Endothelial cell (in vitro differentiated cells): Measurements from ENCODE around the gene IRF4. TPM values are rescaled to one million over a fixed set of nuclear protein-coding genes. Genes with fewer than 3 reads are reported as not detected.

Experiments used
- DNase-seq: peaks from one replicate; pipeline ENCODE4 v3.0.0; 2021; ENCODE audit warnings: low spot score
- H3K27ac Mint-ChIP-seq: one replicate; pipeline ENCODE4 v1.8.0; 2021; ENCODE audit warnings: mixed read lengths, inconsistent platforms; ENCODE audit not compliant: unreplicated experiment
- H3K27me3 Mint-ChIP-seq: one replicate; pipeline ENCODE4 v1.8.0; 2021; ENCODE audit warnings: mild to moderate bottlenecking, moderate library complexity, mixed read lengths, inconsistent platforms; ENCODE audit not compliant: unreplicated experiment
- H3K36me3 Mint-ChIP-seq: one replicate; pipeline ENCODE4 v1.8.0; 2021; ENCODE audit warnings: mild to moderate bottlenecking, low read depth, mixed read lengths, inconsistent platforms; ENCODE audit not compliant: unreplicated experiment
- H3K4me1 Mint-ChIP-seq: one replicate; pipeline ENCODE4 v1.8.0; 2021; ENCODE audit warnings: mild to moderate bottlenecking, mixed read lengths, inconsistent platforms; ENCODE audit not compliant: unreplicated experiment
- H3K4me3 Mint-ChIP-seq: one replicate; pipeline ENCODE4 v1.8.0; 2021; ENCODE audit warnings: mild to moderate bottlenecking, mixed read lengths, inconsistent platforms; ENCODE audit not compliant: unreplicated experiment
- H3K9me3 Mint-ChIP-seq: one replicate; pipeline ENCODE4 v1.8.0; 2021; ENCODE audit warnings: mixed read lengths, inconsistent platforms; ENCODE audit not compliant: unreplicated experiment
- CTCF ChIP-seq: fragments of 200-600 bp; sonication (generic); IDR thresholded peaks from one replicate; pipeline ENCODE4 v1.5.0; 2021; ENCODE audit warnings: antibody characterized with exemption; ENCODE audit not compliant: unreplicated experiment
- total RNA-seq: library from RNA; stranded (reverse); fragmentation: NEBNext Ultra II Directional; extraction: Animal tissue kit (Norgen Biotek cat#: 25700); gene quantifications from one replicate; pipeline ENCODE4 v1.2.1, GENCODE V29; 2021; ENCODE audit not compliant: unreplicated experiment

IRF4 gene
- total RNA-seq, 1 donor from 2014 or later, result not detected

- no peaks in the 10 kb centered on the region for H3K9me3 Mint-ChIP-seq
- H3K27ac Mint-ChIP-seq, result no peak overlapping the region
- H3K4me3 Mint-ChIP-seq, result no peak overlapping the region
- peaks cover 4% of the 10 kb centered on the region for H3K36me3 Mint-ChIP-seq
- H3K27me3 Mint-ChIP-seq, result peaks cover 5% of the 10 kb centered on the region
- TF ChIP-seq CTCF, result no peak
- DNase-seq, result no peak
- H3K4me1 Mint-ChIP-seq, result no peaks in the 10 kb centered on the region
Measured at GRCh38 chr6:428047-428603, 36.6 kb downstream of the IRF4 start.

- Mint-ChIP-seq H3K9me3 (no peaks in the 10 kb centered on the region), H3K36me3 (peaks cover 4% of the 10 kb centered on the region), H3K4me1 (no peaks in the 10 kb centered on the region), H3K27ac (no peak overlapping the region), H3K4me3 (no peak overlapping the region), H3K27me3 (peaks cover 5% of the 10 kb centered on the region)
- TF ChIP-seq CTCF, result no peak
- DNase-seq, result no peak
Measured at GRCh38 chr6:429515-430121, 38.1 kb downstream of the IRF4 start.

GRCh38 chr6:431504-431903 lies 40.0 kb downstream of the IRF4 start:
- no peaks in the 10 kb centered on the region for H3K4me1 Mint-ChIP-seq
- no peaks in the 10 kb centered on the region for H3K36me3 Mint-ChIP-seq
- no peak overlapping the region for H3K4me3 Mint-ChIP-seq
- peaks cover 1% of the 10 kb centered on the region for H3K27me3 Mint-ChIP-seq
- H3K9me3 Mint-ChIP-seq, result no peaks in the 10 kb centered on the region
- DNase-seq, result no peak
- no peak overlapping the region for H3K27ac Mint-ChIP-seq
- no peak for TF ChIP-seq CTCF

- Mint-ChIP-seq H3K4me1 (no peaks in the 10 kb centered on the region), H3K4me3 (no peak overlapping the region), H3K36me3 (no peaks in the 10 kb centered on the region), H3K27me3 (peaks cover 1% of the 10 kb centered on the region), H3K9me3 (no peaks in the 10 kb centered on the region), H3K27ac (no peak overlapping the region)
- TF ChIP-seq CTCF, result no peak
- no peak for DNase-seq
Measured at GRCh38 chr6:431986-432385, 40.4 kb downstream of the IRF4 start.

GRCh38 chr6:434051-434705 lies 42.6 kb downstream of the IRF4 start:
- no peaks in the 10 kb centered on the region for H3K36me3 Mint-ChIP-seq
- no peaks in the 10 kb centered on the region for H3K9me3 Mint-ChIP-seq
- H3K27me3 Mint-ChIP-seq, result peaks cover 1% of the 10 kb centered on the region
- no peaks in the 10 kb centered on the region for H3K4me1 Mint-ChIP-seq
- DNase-seq, result no peak
- no peak for TF ChIP-seq CTCF
- no peak overlapping the region for H3K27ac Mint-ChIP-seq
- H3K4me3 Mint-ChIP-seq, result no peak overlapping the region
